ENCODE results near the gene NCKAP5L.
"Not testable (repeated sequence)": the region's sequence is repeated elsewhere in the genome, so short reads cannot be mapped to it uniquely, and the experiment has no call there.

The NCKAP5L gene

GRCh38 chr12:49794811-49795653 is 33.2 kb downstream of the NCKAP5L start:
- TF ChIP-seq POLR2A (IDR thresholded peaks at IDR 0.05; ENCODE audit: low read length) (no peak), GATA1 (IDR thresholded peaks at IDR 0.05; ENCODE audit: low read depth, low read length) (no peak)
- no peak for DNase-seq

DNA sequence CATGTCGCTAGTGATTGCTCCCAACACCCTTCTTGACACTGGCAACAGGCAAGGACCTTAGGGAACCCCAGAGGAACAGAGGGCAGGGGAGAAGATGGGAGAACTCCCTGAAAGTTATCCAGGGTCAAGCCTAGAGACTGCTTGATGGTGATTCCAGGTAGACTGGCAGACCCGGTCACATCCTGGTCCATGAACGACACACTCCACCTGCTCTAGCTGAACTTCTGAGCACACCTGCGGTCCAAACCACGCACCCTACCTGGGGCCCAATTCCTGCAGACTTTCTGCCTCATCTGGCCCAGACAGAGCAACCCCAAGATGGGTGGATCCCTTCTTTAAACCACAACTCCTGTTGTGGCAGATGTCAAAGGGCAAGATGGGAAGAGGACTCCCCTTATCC is 34.2 kb downstream of the NCKAP5L start:
- no peak for DNase-seq
- no peak for TF ChIP-seq GATA1 (IDR thresholded peaks at IDR 0.05; ENCODE audit: low read depth, low read length)
- TF ChIP-seq POLR2A (IDR thresholded peaks at IDR 0.05; ENCODE audit: low read length), result no peak

DNA sequence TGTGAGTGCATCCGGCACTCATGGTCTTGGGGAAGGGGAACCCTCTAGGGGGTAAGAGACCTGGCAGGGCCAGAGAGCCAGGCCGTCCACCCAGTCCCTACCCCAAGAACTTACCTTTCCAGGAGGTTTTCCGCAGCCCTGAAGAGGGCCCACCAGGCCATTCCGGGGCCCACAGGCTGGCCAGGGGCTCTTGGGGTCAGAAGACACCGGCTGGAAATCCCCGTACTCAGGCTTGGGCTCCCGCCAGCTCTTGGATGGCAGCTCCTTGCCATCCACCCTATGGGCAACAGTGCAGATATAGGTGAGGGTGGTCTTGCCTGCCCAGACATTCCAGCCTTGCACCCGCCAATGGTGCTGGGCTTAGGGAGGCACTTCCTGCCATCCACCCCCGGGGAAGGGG is 34.6 kb downstream of the NCKAP5L start:
- DNase-seq, result no peak
- no peak for TF ChIP-seq POLR2A (IDR thresholded peaks at IDR 0.05; ENCODE audit: low read length)
- no peak for TF ChIP-seq GATA1 (IDR thresholded peaks at IDR 0.05; ENCODE audit: low read depth, low read length)

DNA sequence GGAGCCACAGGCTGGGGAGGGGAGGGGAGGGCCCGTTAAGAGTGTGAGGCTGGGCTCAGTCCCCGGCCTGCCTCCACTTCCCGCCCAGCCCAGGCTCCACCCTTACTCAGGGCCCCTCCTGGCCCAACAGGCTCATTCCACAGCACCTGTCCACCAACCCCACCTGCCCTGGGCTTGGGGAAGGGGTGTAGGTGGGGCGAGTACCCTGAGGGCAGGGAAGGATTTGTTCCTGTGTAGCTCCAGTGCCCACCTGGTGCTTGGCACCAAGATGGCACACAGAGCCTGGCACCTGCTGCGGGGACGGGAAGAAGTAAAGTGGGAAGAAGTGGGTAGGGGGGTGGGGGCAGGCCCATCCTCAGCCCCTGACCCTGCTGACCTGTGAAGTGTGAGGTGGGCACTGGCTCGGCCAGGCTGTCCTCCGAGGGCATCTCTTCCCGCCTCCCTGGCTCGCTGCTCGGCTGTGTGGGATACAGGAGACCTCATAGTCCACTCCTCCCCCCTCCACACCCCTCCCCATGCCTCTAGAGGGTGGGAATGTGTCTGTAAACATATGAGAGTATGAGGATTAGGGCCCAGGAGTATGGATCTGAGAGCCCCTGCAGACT is 35.1 kb downstream of the NCKAP5L start:
- no peak for DNase-seq
- TF ChIP-seq GATA1 (IDR thresholded peaks at IDR 0.05; ENCODE audit: low read depth, low read length) (no peak), POLR2A (IDR thresholded peaks at IDR 0.05; ENCODE audit: low read length) (no peak)

DNA sequence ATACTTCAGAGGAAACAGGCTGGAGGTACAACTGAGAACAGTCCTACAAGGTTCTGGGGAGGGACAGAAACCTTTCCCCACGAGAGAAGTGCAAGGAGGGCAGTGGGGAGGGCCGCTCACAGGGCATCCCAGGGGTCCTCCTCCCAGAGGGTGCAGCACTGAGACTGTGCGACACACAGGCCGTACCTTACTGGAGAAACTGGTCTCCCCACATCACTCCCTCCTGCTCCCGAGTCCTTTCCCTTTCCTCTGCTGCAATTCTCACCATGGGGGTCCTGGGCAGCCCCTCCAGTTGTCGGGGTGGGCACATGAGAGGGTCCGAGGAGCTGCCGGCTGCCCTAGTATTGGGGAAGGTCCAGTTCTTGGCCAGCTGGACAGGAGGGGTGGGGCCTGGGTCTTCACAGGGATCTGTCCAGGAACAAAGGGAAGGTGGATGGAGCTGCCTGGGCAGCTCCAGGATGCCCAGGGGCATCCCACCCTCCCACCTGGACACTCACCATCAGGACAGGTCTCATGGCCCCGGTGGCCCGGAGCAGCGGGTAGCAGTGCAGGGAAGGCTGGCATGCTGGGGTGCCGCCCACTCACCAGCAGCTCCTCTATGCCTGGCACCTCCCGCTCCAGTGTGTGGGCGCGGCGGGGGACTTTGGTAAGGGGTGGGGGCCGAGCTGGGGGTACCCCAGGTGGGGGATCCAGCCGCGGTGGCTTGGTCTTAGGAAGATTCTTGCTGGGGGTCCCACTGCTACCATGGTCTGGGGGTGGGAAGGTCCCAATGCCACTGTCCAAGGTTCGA is 35.8 kb downstream of the NCKAP5L start:
- TF ChIP-seq GATA1 (IDR thresholded peaks at IDR 0.05; ENCODE audit: low read depth, low read length) (no peak), POLR2A (IDR thresholded peaks at IDR 0.05; ENCODE audit: low read length) (no peak)
- DNase-seq, result no peak

DNA sequence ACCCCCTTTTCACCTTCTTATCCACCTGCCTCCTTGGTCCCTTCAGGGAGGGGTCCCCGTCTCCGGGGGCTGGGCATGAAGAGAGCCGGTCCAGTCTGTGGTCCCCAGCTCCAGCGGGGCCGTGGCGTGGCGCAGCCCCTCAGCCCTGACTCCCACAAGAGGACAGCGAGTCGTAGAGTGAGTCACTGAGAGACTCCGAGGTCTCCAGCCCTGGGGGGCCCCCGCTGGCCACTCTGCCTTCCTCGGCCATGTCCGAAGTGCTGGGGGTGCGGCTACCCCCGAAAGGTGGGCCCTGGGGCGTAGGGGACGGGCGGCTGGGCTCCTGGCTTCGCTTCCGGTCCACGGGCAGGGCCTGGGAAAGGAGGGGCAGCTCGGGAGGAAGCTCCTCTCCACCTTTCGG is 36.5 kb downstream of the NCKAP5L start:
- TF ChIP-seq POLR2A (IDR thresholded peaks at IDR 0.05; ENCODE audit: low read length), result no peak
- no peak for TF ChIP-seq GATA1 (IDR thresholded peaks at IDR 0.05; ENCODE audit: low read depth, low read length)
- DNase-seq, result no peak

GRCh38 chr12:49790741-49791555 is 37.3 kb downstream of the NCKAP5L start:
- DNase-seq, result no peak
- TF ChIP-seq GATA1 (IDR thresholded peaks at IDR 0.05; ENCODE audit: low read depth, low read length) (no peak), POLR2A (IDR thresholded peaks at IDR 0.05; ENCODE audit: low read length) (no peak)

DNA sequence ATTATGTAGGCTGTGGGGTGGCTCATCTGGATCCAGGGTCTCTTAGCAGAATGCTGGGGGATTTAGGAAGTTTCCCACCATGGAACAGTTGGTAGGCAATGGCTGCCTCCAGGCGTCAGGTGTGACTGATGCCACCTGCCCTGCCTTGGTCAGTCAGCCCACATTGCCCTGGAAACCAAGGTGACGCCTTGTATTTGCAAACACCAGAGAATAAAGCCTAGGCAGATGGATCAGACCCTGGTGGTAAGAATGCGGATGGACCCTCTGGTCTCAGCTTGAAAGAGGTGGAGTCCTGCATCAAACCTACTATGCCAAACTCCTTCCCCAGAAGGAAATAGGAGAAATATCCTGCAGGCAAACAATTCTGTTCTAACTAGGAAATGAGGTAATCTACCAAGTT is 38.2 kb downstream of the NCKAP5L start:
- TF ChIP-seq POLR2A (IDR thresholded peaks at IDR 0.05; ENCODE audit: low read length), result no peak
- TF ChIP-seq GATA1 (IDR thresholded peaks at IDR 0.05; ENCODE audit: low read depth, low read length), result no peak
- DNase-seq, result no peak

- DNase-seq, result no peak
- TF ChIP-seq GATA1 (IDR thresholded peaks at IDR 0.05; ENCODE audit: low read depth, low read length) (no peak), POLR2A (IDR thresholded peaks at IDR 0.05; ENCODE audit: low read length) (no peak)
Measured at GRCh38 chr12:49787672-49788071, 40.5 kb downstream of the NCKAP5L start.

GRCh38 chr12:49784756-49785409 is 43.3 kb downstream of the NCKAP5L start:
- TF ChIP-seq POLR2A (IDR thresholded peaks at IDR 0.05; ENCODE audit: low read length) (no peak), GATA1 (IDR thresholded peaks at IDR 0.05; ENCODE audit: low read depth, low read length) (no peak)
- peak in 1 of 2 experiments; percentile 24 for DNase-seq

- DNase-seq, result peak in 1 of 2 experiments; percentile 24
- TF ChIP-seq POLR2A (IDR thresholded peaks at IDR 0.05; ENCODE audit: low read length) (no peak), GATA1 (IDR thresholded peaks at IDR 0.05; ENCODE audit: low read depth, low read length) (no peak)
Measured at GRCh38 chr12:49783917-49784676, 44.1 kb downstream of the NCKAP5L start.

- DNase-seq, result not testable (repeated sequence)
Measured at GRCh38 chr12:49780914-49781313, 47.3 kb downstream of the NCKAP5L start.

Data from erythroblast (primary cell).